Right lobe of liver (tissue), 4 donors: ENCODE results near the gene ABHD12.

Experiments used
- CTCF ChIP-seq, 4 donors: fragments of 200-600 bp in 3 of 4; fragments of 450-650 bp in 1 of 4; IDR thresholded peaks; one replicate each; pipeline versions ENCODE4 v1.5.1 to v1.8.0; 2016 to 2022; ENCODE audit warnings: antibody characterized with exemption in 4 of 4, mild to moderate bottlenecking in 2 of 4
- POLR2A ChIP-seq: fragments of 450-650 bp; IDR thresholded peaks from one replicate; pipeline ENCODE4 v1.6.1; 2017; ENCODE audit warnings: antibody characterized with exemption, mild to moderate bottlenecking
- donor health status: DM: no; HTN: no; CAD: no.
- donor health status: DM: no; HTN: no; CAD: no.
- donor health status: DM: no; HTN: yes; CAD: no.

GRCh38 chr20:25380945-25381614 lies 9.6 kb downstream of the ABHD12 start:
- TF ChIP-seq CTCF (IDR thresholded peaks at IDR 0.05) (no peak), POLR2A (no peak)
